OCI-LY3 (cell line): ENCODE data around the gene DHX8.

ENCODE experiments used
- EZH2phosphoT487 ChIP-seq: fragments of 200-600 bp; shearing (Covaris generic); IDR thresholded peaks from 2 replicates; pipeline ENCODE4 v1.6.1; 2018; ENCODE audit warnings: antibody characterized with exemption, mixed run types, low read depth
- TF ChIP-seq, protein P1 (sequence below): fragments of 200-600, 300-600 bp; sonication (generic); IDR thresholded peaks from 2 replicates; pipeline ENCODE4 v1.5.1; 2014; ENCODE audit warnings: antibody characterized with exemption, low read length, low read depth

DNA sequence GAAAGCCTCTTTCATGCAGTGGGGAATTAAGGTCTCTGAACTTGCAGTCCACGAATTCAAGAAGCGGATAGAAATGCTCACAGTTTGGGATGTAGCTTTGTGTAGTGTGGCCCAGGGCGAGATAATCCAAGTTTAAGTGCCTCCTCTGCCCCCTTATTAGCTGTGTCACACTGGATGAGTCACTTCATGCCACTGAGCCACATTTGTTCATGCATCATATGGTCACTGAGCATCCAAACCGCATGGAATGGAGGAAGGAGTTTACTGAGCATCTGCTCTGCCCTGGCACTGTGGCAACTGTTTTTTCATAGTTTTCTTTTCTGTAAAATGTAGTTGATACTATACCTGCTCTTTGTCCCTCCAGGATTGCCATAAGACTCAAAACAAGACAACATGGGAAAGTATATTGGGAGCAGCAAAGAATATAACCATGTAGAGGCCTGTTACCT is 15.1 kb upstream of the DHX8 start:
- TF ChIP-seq, protein P1, sequence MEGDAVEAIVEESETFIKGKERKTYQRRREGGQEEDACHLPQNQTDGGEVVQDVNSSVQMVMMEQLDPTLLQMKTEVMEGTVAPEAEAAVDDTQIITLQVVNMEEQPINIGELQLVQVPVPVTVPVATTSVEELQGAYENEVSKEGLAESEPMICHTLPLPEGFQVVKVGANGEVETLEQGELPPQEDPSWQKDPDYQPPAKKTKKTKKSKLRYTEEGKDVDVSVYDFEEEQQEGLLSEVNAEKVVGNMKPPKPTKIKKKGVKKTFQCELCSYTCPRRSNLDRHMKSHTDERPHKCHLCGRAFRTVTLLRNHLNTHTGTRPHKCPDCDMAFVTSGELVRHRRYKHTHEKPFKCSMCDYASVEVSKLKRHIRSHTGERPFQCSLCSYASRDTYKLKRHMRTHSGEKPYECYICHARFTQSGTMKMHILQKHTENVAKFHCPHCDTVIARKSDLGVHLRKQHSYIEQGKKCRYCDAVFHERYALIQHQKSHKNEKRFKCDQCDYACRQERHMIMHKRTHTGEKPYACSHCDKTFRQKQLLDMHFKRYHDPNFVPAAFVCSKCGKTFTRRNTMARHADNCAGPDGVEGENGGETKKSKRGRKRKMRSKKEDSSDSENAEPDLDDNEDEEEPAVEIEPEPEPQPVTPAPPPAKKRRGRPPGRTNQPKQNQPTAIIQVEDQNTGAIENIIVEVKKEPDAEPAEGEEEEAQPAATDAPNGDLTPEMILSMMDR: no peak
- no peak for TF ChIP-seq EZH2phosphoT487
